Neural cell (in vitro differentiated cells): ENCODE results near the gene C5orf46. TPM values are rescaled to one million over a fixed set of nuclear protein-coding genes. Genes with fewer than 3 reads are reported as not detected.
"Not testable (repeated sequence)": the region's sequence is repeated elsewhere in the genome, so short reads cannot be mapped to it uniquely, and the experiment has no call there.

Experiments
- H2AFZ ChIP-seq: fragments of 200-600, 300-800 bp; sonication (generic), shearing (Covaris generic); 2 replicates; pipeline ENCODE4 v1.6.0; 2014; ENCODE audit warnings: low read depth, mild to moderate bottlenecking, antibody characterized with exemption, low read length, moderate library complexity
- H3F3A ChIP-seq: fragments of 200-600 bp; shearing (Covaris generic); 2 replicates; pipeline ENCODE4 v1.6.1; 2016; ENCODE audit warnings: mild to moderate bottlenecking, moderate library complexity, mixed read lengths, antibody characterized with exemption, low read length; ENCODE audit not compliant: insufficient read depth, poor library complexity, severe bottlenecking
- H3K27ac ChIP-seq: fragments of 200-600, 300-800 bp; sonication (generic), shearing (Covaris generic); 2 replicates; pipeline ENCODE4 v1.5.1; 2014; ENCODE audit warnings: mild to moderate bottlenecking, low read length, moderate library complexity
- H3K27me3 ChIP-seq: fragments of 300-800, 200-600 bp; sonication (generic), shearing (Covaris generic); 2 replicates; pipeline ENCODE4 v1.6.0; 2014; ENCODE audit warnings: mild to moderate bottlenecking, low read depth, low read length, moderate library complexity; ENCODE audit not compliant: insufficient read depth
- H3K36me3 ChIP-seq: fragments of 300-800, 200-600 bp; sonication (generic), shearing (Covaris generic); 2 replicates; pipeline ENCODE4 v1.5.1; 2014; ENCODE audit warnings: mild to moderate bottlenecking, antibody characterized with exemption, low read length, moderate library complexity; ENCODE audit not compliant: insufficient read depth
- H3K4me2 ChIP-seq: fragments of 300-800, 200-600 bp; sonication (generic), shearing (Covaris generic); 2 replicates; pipeline ENCODE4 v1.6.0; 2014; ENCODE audit warnings: mild to moderate bottlenecking, low read length
- H3K4me3 ChIP-seq: fragments of 300-800, 200-600 bp; sonication (generic), shearing (Covaris generic); 2 replicates; pipeline ENCODE4 v1.5.1; 2014; ENCODE audit warnings: mild to moderate bottlenecking, low read length, moderate library complexity
- H3K79me2 ChIP-seq: fragments of 200-600 bp; shearing (Covaris generic); replicated peaks from 2 replicates; pipeline ENCODE4 v1.6.0; 2014; ENCODE audit warnings: mild to moderate bottlenecking, low read length, moderate library complexity; ENCODE audit not compliant: insufficient read depth
- H3K9ac ChIP-seq: fragments of 300-800, 200-600 bp; sonication (generic), shearing (Covaris generic); 2 replicates; pipeline ENCODE4 v1.6.1; 2016; ENCODE audit warnings: mild to moderate bottlenecking, low read length, mixed read lengths
- H3K9me2 ChIP-seq: fragments of 200-600 bp; shearing (Covaris generic); 2 replicates; pipeline ENCODE4 v1.6.1; 2016; ENCODE audit warnings: mild to moderate bottlenecking, low read length, mixed read lengths; ENCODE audit not compliant: insufficient read depth
- H3K9me3 ChIP-seq: fragments of 200-600, 300-800 bp; sonication (generic), shearing (Covaris generic); 2 replicates; pipeline ENCODE4 v1.6.1; 2016; ENCODE audit warnings: mild to moderate bottlenecking, mixed run types, low read length, moderate library complexity, mixed read lengths
- H4K20me1 ChIP-seq: fragments of 200-600 bp; shearing (Covaris generic); 2 replicates; pipeline ENCODE4 v1.6.1; 2016; ENCODE audit warnings: mild to moderate bottlenecking, mixed run types; ENCODE audit not compliant: insufficient read depth
- CTCF ChIP-seq: fragments of 450-650 bp; IDR thresholded peaks from 2 replicates; pipeline ENCODE4 v1.5.1; 2014; ENCODE audit warnings: antibody characterized with exemption, mild to moderate bottlenecking, moderate library complexity; ENCODE audit not compliant: poor library complexity, severe bottlenecking
- EP300 ChIP-seq: fragments of 450-650 bp; conservative IDR thresholded peaks from 2 replicates; pipeline ENCODE4 v1.6.1; 2014; ENCODE audit warnings: antibody characterized with exemption, mild to moderate bottlenecking, moderate library complexity; ENCODE audit not compliant: poor library complexity, severe bottlenecking
- EZH2 ChIP-seq: fragments of 200-600, 300-800 bp; shearing (Covaris generic), sonication (generic); IDR thresholded peaks from 2 replicates; pipeline ENCODE4 v1.6.1; 2014; ENCODE audit warnings: antibody characterized with exemption, low read length, borderline replicate concordance, mild to moderate bottlenecking; ENCODE audit not compliant: insufficient read depth, poor library complexity, severe bottlenecking
- MXI1 ChIP-seq: fragments of 450-650 bp; conservative IDR thresholded peaks from 2 replicates; pipeline ENCODE4 v1.6.1; 2014; ENCODE audit warnings: antibody characterized with exemption, mild to moderate bottlenecking; ENCODE audit not compliant: poor library complexity, severe bottlenecking
- POLR2AphosphoS5 ChIP-seq: IDR thresholded peaks from 2 replicates; pipeline ENCODE4 v1.6.1; 2012
- RAD21 ChIP-seq: fragments of 450-650 bp; conservative IDR thresholded peaks from 2 replicates; pipeline ENCODE4 v1.6.1; 2014; ENCODE audit warnings: antibody characterized with exemption, mild to moderate bottlenecking, moderate library complexity
- REST ChIP-seq: IDR thresholded peaks from 2 replicates; pipeline ENCODE4 v1.6.1; 2012; ENCODE audit warnings: borderline replicate concordance
- SMC3 ChIP-seq: fragments of 450-650 bp; conservative IDR thresholded peaks from 2 replicates; pipeline ENCODE4 v1.6.1; 2014; ENCODE audit warnings: antibody characterized with exemption, mild to moderate bottlenecking, moderate library complexity; ENCODE audit not compliant: poor library complexity
- TAF1 ChIP-seq: IDR thresholded peaks from 2 replicates; pipeline ENCODE4 v1.6.1; 2012; ENCODE audit warnings: low read depth
- polyA plus RNA-seq: library from polyadenylated mRNA; depleted of rRNA; stranded (reverse); fragments of >200 nt; gene quantifications from 2 replicates; pipeline ENCODE4 v1.2.3, GENCODE V29; 2014

Gene C5orf46
- polyA plus RNA-seq, 1 donor from 2014 or later: not detected

- Histone ChIP-seq H3K27me3 (no peaks in the 10 kb centered on the region), H3K4me3 (no peak overlapping the region), H4K20me1 (no peaks in the 10 kb centered on the region), H3K27ac (no peak overlapping the region), H3K9me2 (no peaks in the 10 kb centered on the region), H2AFZ (no peak overlapping the region), H3K79me2 (no peaks in the 10 kb centered on the region), H3K9ac (no peak overlapping the region), H3K9me3 (no peaks in the 10 kb centered on the region), H3K36me3 (no peaks in the 10 kb centered on the region), H3K4me2 (no peak overlapping the region), H3F3A (no peaks in the 10 kb centered on the region)
- TF ChIP-seq SMC3 (no peak), RAD21 (no peak), CTCF (no peak), EP300 (no peak), REST (no peak), POLR2AphosphoS5 (no peak), EZH2 (no peak), MXI1 (no peak), TAF1 (no peak)
Measured at GRCh38 chr5:147874910-147875367, 31.4 kb downstream of the C5orf46 start.

- H3K4me2 ChIP-seq, H3K27ac ChIP-seq, H3F3A ChIP-seq, H3K9me2 ChIP-seq, H3K9ac ChIP-seq, H3K36me3 ChIP-seq, H3K9me3 ChIP-seq, H3K4me3 ChIP-seq, H3K27me3 ChIP-seq, H3K79me2 ChIP-seq, H4K20me1 ChIP-seq, H2AFZ ChIP-seq: not testable (repeated sequence)
Measured at GRCh38 chr5:147874118-147874875, 32.0 kb downstream of the C5orf46 start.

GRCh38 chr5:147872744-147873435 lies 33.4 kb downstream of the C5orf46 start:
- not testable (repeated sequence) for H3K9me2 ChIP-seq, H4K20me1 ChIP-seq, H2AFZ ChIP-seq, H3K36me3 ChIP-seq, H3K9ac ChIP-seq, H3K27me3 ChIP-seq, H3F3A ChIP-seq, H3K27ac ChIP-seq, H3K4me2 ChIP-seq, H3K79me2 ChIP-seq, H3K9me3 ChIP-seq, H3K4me3 ChIP-seq

- H3K4me3 ChIP-seq, H3K9ac ChIP-seq, H3K36me3 ChIP-seq, H3K9me2 ChIP-seq, H3K9me3 ChIP-seq, H3K27me3 ChIP-seq, H3F3A ChIP-seq, H3K27ac ChIP-seq, H3K79me2 ChIP-seq, H4K20me1 ChIP-seq, H2AFZ ChIP-seq, H3K4me2 ChIP-seq: not testable (repeated sequence)
Measured at GRCh38 chr5:147871980-147872549, 34.3 kb downstream of the C5orf46 start.

- H3K9me3 ChIP-seq, H3K9me2 ChIP-seq, H3F3A ChIP-seq, H3K36me3 ChIP-seq, H3K4me2 ChIP-seq, H3K4me3 ChIP-seq, H2AFZ ChIP-seq, H3K9ac ChIP-seq, H3K79me2 ChIP-seq, H3K27ac ChIP-seq, H3K27me3 ChIP-seq, H4K20me1 ChIP-seq: not testable (repeated sequence)
Measured at GRCh38 chr5:147869892-147870291, 36.4 kb downstream of the C5orf46 start.
